B cell (primary cell): Measurements from ENCODE around the gene GRK5. TPM values are rescaled to one million over a fixed set of nuclear protein-coding genes. Genes with fewer than 3 reads are reported as not detected.

Experiments
- ATAC-seq: fragments of 200-7000 bp; cut with Tn5 transposase; one replicate; pipeline ENCODE4 v1.10.0; 2021; ENCODE audit warnings: low read depth, mild to moderate bottlenecking, moderate number of reproducible peaks, moderate library complexity
- CTCF ChIA-PET: fragments of 350-600 bp; sonication (Branson Sonifier 250); formaldehyde crosslinking; loops from one replicate; lab custom pipeline; 2021; ENCODE audit warnings: antibody characterized with exemption, inconsistent platforms; lab: Charles Lee
- POLR2A ChIA-PET: fragments of 350-600 bp; sonication (Branson Sonifier 250); formaldehyde crosslinking; loops from one replicate; lab custom pipeline; 2021; ENCODE audit warnings: antibody characterized with exemption; lab: Charles Lee
- DNase-seq: peaks from one replicate; pipeline ENCODE4 v3.0.0; 2013
- H2AFZ ChIP-seq: 2 replicates; pipeline ENCODE4 v1.6.1; 2012; ENCODE audit warnings: mild to moderate bottlenecking, low read depth, low read length; ENCODE audit not compliant: insufficient read depth, poor library complexity, severe bottlenecking
- H3K27ac ChIP-seq, 2 donors: 1 replicate in 1 of 2; 2 replicates in 1 of 2; pipeline ENCODE4 v1.5.1; 2012 to 2013; ENCODE audit warnings: low read length in 2 of 2, mild to moderate bottlenecking in 2 of 2, moderate library complexity in 1 of 2
- H3K27me3 ChIP-seq, 4 experiments: fragments of 200-600 bp in 1 of 4; sonication (generic) in 1 of 4; replicated peaks in 1 of 4; 1 replicate in 2 of 4; 2 replicates in 2 of 4; pipeline versions ENCODE4 v1.6.1 to v1.7.0; 2013 to 2016; ENCODE audit warnings: low read length in 3 of 4, mild to moderate bottlenecking in 2 of 4, mixed read lengths in 1 of 4, moderate library complexity in 1 of 4; ENCODE audit not compliant: insufficient read depth in 4 of 4, control insufficient read depth in 3 of 4; ENCODE audit errors: control extremely low read depth in 1 of 4
- H3K36me3 ChIP-seq, 2 experiments: replicated peaks in 1 of 2; 1 replicate in 1 of 2; 2 replicates in 1 of 2; pipeline versions ENCODE4 v1.6.1 to v1.7.1; 2013; ENCODE audit warnings: low read length in 1 of 2; ENCODE audit not compliant: insufficient read depth in 2 of 2, control insufficient read depth in 1 of 2; ENCODE audit errors: control extremely low read depth in 1 of 2, extremely low read depth in 1 of 2
- H3K4me1 ChIP-seq, 2 donors: fragments of 200-600 bp in 1 of 2; sonication (generic) in 1 of 2; 1 replicate in 1 of 2; 2 replicates in 1 of 2; pipeline versions ENCODE4 v1.5.1 to v1.6.1; 2013 to 2017; ENCODE audit warnings: low read length in 2 of 2; ENCODE audit not compliant: control insufficient read depth in 2 of 2, insufficient read depth in 2 of 2
- H3K4me2 ChIP-seq: replicated peaks from 2 replicates; pipeline ENCODE3; 2012; ENCODE audit warnings: mild to moderate bottlenecking, low read depth, low read length; ENCODE audit not compliant: poor library complexity, severe bottlenecking
- H3K4me3 ChIP-seq, 5 experiments: fragments of 200-600 bp in 1 of 5; sonication (generic) in 1 of 5; 1 replicate in 3 of 5; 2 replicates in 2 of 5; pipeline versions ENCODE4 v1.5.1 to v1.7.0; 2011 to 2016; ENCODE audit warnings: low read length in 4 of 5, mild to moderate bottlenecking in 4 of 5, low read depth in 2 of 5, control low read depth in 1 of 5, moderate library complexity in 1 of 5; ENCODE audit not compliant: insufficient read depth in 1 of 5; ENCODE audit errors: control extremely low read depth in 1 of 5, extremely low read depth in 1 of 5
- H3K79me2 ChIP-seq: fragments of 200-600 bp; sonication (generic); one replicate; pipeline ENCODE4 v1.6.0; 2016; ENCODE audit warnings: low read length; ENCODE audit not compliant: control insufficient read depth, insufficient read depth
- H3K9ac ChIP-seq: fragments of 200-600 bp; sonication (generic); 2 replicates; pipeline ENCODE4 v1.6.1; 2017; ENCODE audit warnings: mild to moderate bottlenecking, low read length, moderate library complexity
- H3K9me3 ChIP-seq, 3 donors: one replicate each; pipeline versions ENCODE4 v1.6.1 to v1.7.1; 2013; ENCODE audit warnings: low read length in 2 of 3; ENCODE audit not compliant: control insufficient read depth in 2 of 3, insufficient read depth in 1 of 3; ENCODE audit errors: control extremely low read depth in 1 of 3
- H4K20me1 ChIP-seq: 2 replicates; pipeline ENCODE4 v1.6.0; 2012; ENCODE audit warnings: mild to moderate bottlenecking, low read length; ENCODE audit not compliant: insufficient read depth, control insufficient read depth, poor library complexity, severe bottlenecking
- H3K27ac Mint-ChIP-seq: one replicate; pipeline ENCODE4 v1.8.0; 2021; ENCODE audit warnings: mixed read lengths
- H3K27me3 Mint-ChIP-seq: one replicate; pipeline ENCODE4 v1.8.0; 2021; ENCODE audit warnings: mixed read lengths
- H3K4me1 Mint-ChIP-seq: one replicate; pipeline ENCODE4 v1.8.0; 2021; ENCODE audit warnings: mixed read lengths
- H3K4me3 Mint-ChIP-seq: one replicate; pipeline ENCODE4 v1.8.0; 2021; ENCODE audit warnings: mixed read lengths
- H3K9me3 Mint-ChIP-seq: one replicate; pipeline ENCODE4 v1.8.0; 2022; ENCODE audit warnings: mixed read lengths; ENCODE audit not compliant: insufficient read depth
- CTCF ChIP-seq: fragments of 200-600 bp; IDR thresholded peaks from one replicate; pipeline ENCODE4 v1.8.0; 2022; ENCODE audit warnings: antibody characterized with exemption, mild to moderate bottlenecking
- EZH2 ChIP-seq: IDR thresholded peaks from 2 replicates; pipeline ENCODE4 v1.6.1; 2012; ENCODE audit warnings: borderline replicate concordance, low read depth, mild to moderate bottlenecking, moderate library complexity, low read length; ENCODE audit not compliant: insufficient read depth, poor library complexity, severe bottlenecking
- WGBS: methylation state at CpG from one replicate; pipeline ENCODE4 v1.1.5; 2013; ENCODE audit warnings: missing lambda C conversion rate; ENCODE audit not compliant: insufficient coverage; 5-methylcytosine and 5-hydroxymethylcytosine counted together
- intact Hi-C: fragments of 100-400 bp; cut with micrococcal nuclease; formaldehyde crosslinking; loops from one replicate; pipeline ENCODE4 v1.10.0; 2022
- polyA plus RNA-seq: library from polyadenylated mRNA; depleted of rRNA; stranded (reverse); fragments of >200 nt; gene quantifications from 2 replicates; pipeline ENCODE4 v1.2.3, GENCODE V29; 2012
- total RNA-seq, 2 donors: library from RNA; stranded (reverse); fragments of 120-200 nt in 1 of 2; gene quantifications; 1 replicate in 1 of 2; 2 replicates in 1 of 2; pipeline versions ENCODE4 v1.2.3 to v1.2.4, GENCODE V29; 2013 to 2022

Gene GRK5
- total and polyA plus RNA-seq, 2 donors (not counting 1 experiment from before 2014, with no cell fraction given) = 21.9 to 54.8 TPM

GRCh38 chr10:119256897-119257296 is 49.5 kb downstream of the GRK5 start:
- TF ChIP-seq CTCF (no peak), EZH2 (no peak)
- DNase-seq (no peak), ATAC-seq (no peak)
- Mint-ChIP-seq H3K4me3 (no peak overlapping the region), H3K27me3 (no peaks in the 10 kb centered on the region), H3K9me3 (no peaks in the 10 kb centered on the region), H3K27ac (no peak overlapping the region), H3K4me1 (peaks cover 29% of the 10 kb centered on the region)
- H3K4me2 ChIP-seq = no peak overlapping the region
- ChIA-PET POLR2A (no interaction called here), CTCF (interaction anchor here (1.2 kb wide), 1 partner anchor 51 kb away, joined by 4 read pairs; no protein-coding TSS in a partner anchor)
- no peaks in the 10 kb centered on the region for H3K27me3 ChIP-seq
- H3K4me1 ChIP-seq = peaks cover 0 to 2% of the 10 kb centered on the region in 2 donors
- peaks cover 0 to 6% (median 0%) of the 10 kb centered on the region in 3 donors for H3K9me3 ChIP-seq
- H3K9ac ChIP-seq = no peak overlapping the region
- no peak overlapping the region for H2AFZ ChIP-seq
- intact Hi-C loops = no loop called here
- no peak overlapping the region for H3K4me3 ChIP-seq
- peaks cover 15% of the 10 kb centered on the region for H4K20me1 ChIP-seq
- peaks cover 0 to 6% of the 10 kb centered on the region in 2 experiments for H3K36me3 ChIP-seq
- H3K79me2 ChIP-seq = peaks cover 80% of the 10 kb centered on the region
- WGBS = no CpG with 5 or more reads among the region's 5 CpGs
- H3K27ac ChIP-seq = no peak overlapping the region

GRCh38 chr10:119257899-119258419 is 50.6 kb downstream of the GRK5 start:
- H2AFZ ChIP-seq = no peak overlapping the region
- DNase-seq = no peak
- H3K27ac ChIP-seq = no peak overlapping the region
- WGBS = 100% methylated on average over 2 of the region's 4 CpGs
- intact Hi-C loops = no loop called here
- no peaks in the 10 kb centered on the region for H3K9me3 Mint-ChIP-seq
- H3K4me2 ChIP-seq = no peak overlapping the region
- no peaks in the 10 kb centered on the region for H3K27me3 ChIP-seq
- CTCF ChIA-PET = no interaction called here
- H3K36me3 ChIP-seq = peaks cover 2 to 6% of the 10 kb centered on the region in 2 experiments
- no peak overlapping the region for H3K9ac ChIP-seq
- H3K27ac Mint-ChIP-seq = no peak overlapping the region
- peaks cover 9% of the 10 kb centered on the region for H4K20me1 ChIP-seq
- H3K4me1 Mint-ChIP-seq = peaks cover 19% of the 10 kb centered on the region
- ATAC-seq = no peak
- H3K4me3 ChIP-seq = no peak overlapping the region
- peaks cover 0 to 2% of the 10 kb centered on the region in 2 donors for H3K4me1 ChIP-seq
- POLR2A ChIA-PET = no interaction called here
- peaks cover 0 to 6% (median 0%) of the 10 kb centered on the region in 3 donors for H3K9me3 ChIP-seq
- H3K27me3 Mint-ChIP-seq = no peaks in the 10 kb centered on the region
- TF ChIP-seq CTCF (no peak), EZH2 (no peak)
- H3K4me3 Mint-ChIP-seq = no peak overlapping the region
- H3K79me2 ChIP-seq = peaks cover 77% of the 10 kb centered on the region
